ENCODE measurements around the gene RIPOR3. TPM values are rescaled to one million over a fixed set of nuclear protein-coding genes. Genes with fewer than 3 reads are reported as not detected.

Gene RIPOR3
- total RNA-seq, 6 donors from 2014 or later: 2.1 to 36.7 (median 5.1) TPM

GRCh38 chr20:50595433-50595895, 95.9 kb downstream of the RIPOR3 start:
- no peak overlapping the region for H3K27ac ChIP-seq
- 79 to 82% methylated on average over 2 to 6 of the region's 6 CpGs for WGBS, 2 donors
- no peaks in the 10 kb centered on the region for H3K9me3 ChIP-seq
- H3K36me3 ChIP-seq: peaks cover 0 to 4% (median 0%) of the 10 kb centered on the region in 4 donors
- H3K27me3 ChIP-seq: no peaks in the 10 kb centered on the region
- DNase-seq (no peak), ATAC-seq (ENCODE audit: low FRiP score in 2 of 2) (no peak)
- H3K4me1 ChIP-seq: peaks cover 19 to 42% (median 22%) of the 10 kb centered on the region in 4 donors
- no peak for TF ChIP-seq CTCF (IDR thresholded peaks at IDR 0.05)
- TF ChIP-seq POLR2AphosphoS5 (IDR thresholded peaks at IDR 0.05): peak in 1 of 2 donors; percentile 6
- no peak overlapping the region for H3K4me3 ChIP-seq

- no peak for TF ChIP-seq EP300 (IDR thresholded peaks at IDR 0.05)
- TF ChIP-seq CTCF (IDR thresholded peaks at IDR 0.05): no peak
- TF ChIP-seq POLR2A (IDR thresholded peaks at IDR 0.05): no peak
- TF ChIP-seq POLR2AphosphoS5 (IDR thresholded peaks at IDR 0.05): no peak
- H3K4me3 ChIP-seq: no peak overlapping the region
- no peak overlapping the region for H3K27ac ChIP-seq
- H3K36me3 ChIP-seq: peaks cover 0 to 11% (median 3%) of the 10 kb centered on the region in 4 donors
- ATAC-seq (ENCODE audit: low FRiP score in 2 of 2) (peak in 1 of 2 donors; percentile 6), DNase-seq (no peak)
- H3K9me3 ChIP-seq: no peaks in the 10 kb centered on the region
- H3K27me3 ChIP-seq: no peaks in the 10 kb centered on the region
- peaks cover 19 to 42% (median 22%) of the 10 kb centered on the region in 4 donors for H3K4me1 ChIP-seq
- 59 to 63% methylated on average over 8 to 19 of the region's 19 CpGs for WGBS, 2 donors
Observed at GRCh38 chr20:50594591-50595432, 96.5 kb downstream of the RIPOR3 start.

DNA sequence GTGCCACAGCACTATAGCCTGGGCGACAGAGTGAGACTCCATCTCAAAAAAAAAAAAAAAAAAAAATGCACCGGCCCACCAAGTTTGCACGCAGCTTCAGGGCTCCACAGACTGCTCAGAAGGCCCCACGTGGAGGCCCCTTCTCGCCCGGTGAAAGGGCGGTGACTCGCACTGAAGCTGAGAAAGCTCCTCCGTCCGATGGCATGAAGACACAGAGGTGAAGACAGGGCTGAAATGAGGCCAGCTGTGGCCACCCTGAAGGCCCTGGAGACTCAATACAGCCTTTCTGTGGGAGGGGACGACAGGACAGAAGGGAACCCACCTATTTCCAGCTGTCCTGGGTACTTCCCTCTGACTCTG, 97.1 kb downstream of the RIPOR3 start:
- Histone ChIP-seq H3K4me1 (peaks cover 19 to 42% (median 22%) of the 10 kb centered on the region in 4 donors), H3K27me3 (no peaks in the 10 kb centered on the region), H3K36me3 (peaks cover 0 to 16% (median 9%) of the 10 kb centered on the region in 4 donors), H3K4me3 (no peak overlapping the region), H3K9me3 (no peaks in the 10 kb centered on the region), H3K27ac (no peak overlapping the region)
- 71 to 73% methylated on average over 10 to 11 of the region's 11 CpGs for WGBS, 2 donors
- ATAC-seq (ENCODE audit: low FRiP score in 2 of 2) (no peak), DNase-seq (no peak)
- TF ChIP-seq POLR2A (IDR thresholded peaks at IDR 0.05) (no peak), EP300 (IDR thresholded peaks at IDR 0.05) (no peak), POLR2AphosphoS5 (IDR thresholded peaks at IDR 0.05) (no peak), CTCF (IDR thresholded peaks at IDR 0.05) (no peak)

DNA sequence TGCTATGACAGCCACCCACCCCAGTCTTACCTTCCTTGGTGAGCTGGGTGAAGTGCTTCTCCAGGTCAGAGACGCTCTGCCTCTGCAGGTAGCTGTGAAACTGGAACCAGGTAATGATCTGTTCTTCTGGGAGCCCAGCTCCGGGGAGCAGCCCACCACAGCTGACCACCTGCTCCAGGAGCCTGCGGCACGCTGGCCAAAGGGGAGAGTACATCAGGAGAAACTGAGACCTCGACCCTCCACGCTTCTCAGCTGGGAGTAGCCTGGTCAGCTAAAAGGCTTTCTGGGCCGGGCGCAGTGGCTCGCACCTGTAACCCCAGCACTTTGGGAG, 98.4 kb downstream of the RIPOR3 start:
- Histone ChIP-seq H3K36me3 (peaks cover 0 to 17% (median 11%) of the 10 kb centered on the region in 4 donors), H3K4me1 (peaks cover 19 to 45% (median 24%) of the 10 kb centered on the region in 4 donors), H3K9me3 (no peaks in the 10 kb centered on the region), H3K4me3 (no peak overlapping the region), H3K27me3 (no peaks in the 10 kb centered on the region), H3K27ac (peak overlapping the region in 2 of 4 donors; percentile 20 to 41)
- 90 to 94% methylated on average over 4 to 9 of the region's 9 CpGs for WGBS, 2 donors
- ATAC-seq (ENCODE audit: low FRiP score in 2 of 2) (no peak), DNase-seq (no peak)
- TF ChIP-seq CTCF (IDR thresholded peaks at IDR 0.05): no peak
- no peak for TF ChIP-seq POLR2A (IDR thresholded peaks at IDR 0.05)
- no peak for TF ChIP-seq POLR2AphosphoS5 (IDR thresholded peaks at IDR 0.05)
- TF ChIP-seq EP300 (IDR thresholded peaks at IDR 0.05): no peak
